DND-41 (cell line): ENCODE results near the gene CHADL.

Source experiments
- CTCF ChIP-seq: IDR thresholded peaks from 2 replicates; pipeline ENCODE4 v1.5.1; 2012; ENCODE audit warnings: borderline replicate concordance, low read length, moderate library complexity, mild to moderate bottlenecking; ENCODE audit not compliant: poor library complexity, severe bottlenecking; ENCODE audit errors: extremely low read depth
- EZH2 ChIP-seq: IDR thresholded peaks from 3 replicates; pipeline ENCODE4 v1.6.1; 2012; ENCODE audit warnings: borderline replicate concordance, low read depth, mild to moderate bottlenecking, moderate library complexity, low read length, inconsistent platforms; ENCODE audit not compliant: severe bottlenecking

GRCh38 chr22:41245917-41246499 is 5.3 kb upstream of the CHADL start:
- TF ChIP-seq CTCF (peak; percentile 35), EZH2 (no peak)
